Endothelial cell of umbilical vein (primary cell): Measurements from ENCODE around the gene CAPN5. TPM values are rescaled to one million over a fixed set of nuclear protein-coding genes. Genes with fewer than 3 reads are reported as not detected.

Experiments used
- BruUV-seq: library from RNA; stranded (reverse); fragments of 400-500 nt; replicated peaks from 2 replicates; lab custom pipeline; 2021; lab: Mats Ljungman, UMichigan
- CTCF ChIA-PET: fragments of 300-600, 350-600 bp; sonication (Branson Sonifier 250); formaldehyde crosslinking; loops from one replicate; lab custom pipeline; 2021; ENCODE audit warnings: antibody characterized with exemption, inconsistent platforms; lab: Charles Lee
- POLR2A ChIA-PET: fragments of 300-600, 350-600 bp; sonication (Branson Sonifier 250); formaldehyde crosslinking; loops from one replicate; lab custom pipeline; 2021; ENCODE audit warnings: antibody characterized with exemption, inconsistent platforms; lab: Charles Lee
- DNase-seq: peaks from one replicate; pipeline ENCODE4 v3.0.0-alpha.2; 2011; ENCODE audit warnings: low read depth, low spot score
- FAIRE-seq: peaks from 2 replicates; lab custom pipeline; 2011; peaks lifted over from hg19 to GRCh38; lab: Jason Lieb, UNC
- H2AFZ ChIP-seq: 2 replicates; pipeline ENCODE4 v1.6.0; 2012; ENCODE audit warnings: low read depth, low read length, control low read depth, inconsistent platforms
- H3K27ac ChIP-seq: 2 replicates; pipeline ENCODE4 v1.5.1; 2011; ENCODE audit warnings: low read depth, mild to moderate bottlenecking, control low read depth, low read length, moderate library complexity; ENCODE audit not compliant: insufficient read depth
- H3K27me3 ChIP-seq, 2 experiments: 2 replicates each; pipeline versions ENCODE4 v1.6.0 to v1.6.1; 2011; ENCODE audit warnings: low read length in 2 of 2, mixed read lengths in 1 of 2; ENCODE audit not compliant: control insufficient read depth in 2 of 2, insufficient read depth in 2 of 2
- H3K36me3 ChIP-seq, 2 experiments: 2 replicates in 1 of 2; 3 replicates in 1 of 2; pipeline ENCODE4 v1.5.1; 2011; ENCODE audit warnings: low read length in 2 of 2, mild to moderate bottlenecking in 1 of 2, moderate library complexity in 1 of 2; ENCODE audit not compliant: control insufficient read depth in 2 of 2, insufficient read depth in 2 of 2; ENCODE audit errors: extremely low read depth in 1 of 2
- H3K4me1 ChIP-seq: 3 replicates; pipeline ENCODE4 v1.5.1; 2011; ENCODE audit warnings: mild to moderate bottlenecking, low read length; ENCODE audit not compliant: control insufficient read depth, insufficient read depth; ENCODE audit errors: extremely low read depth
- H3K4me2 ChIP-seq: 2 replicates; pipeline ENCODE4 v1.6.1; 2011; ENCODE audit warnings: low read length, control low read depth, mixed read lengths; ENCODE audit not compliant: insufficient read depth
- H3K4me3 ChIP-seq, 3 experiments: fragments of 200-600 bp in 1 of 3; sonication (generic), shearing (Covaris generic) in 1 of 3; replicated peaks in 1 of 3; 2 replicates each; pipeline ENCODE4 v1.5.1; 2011 to 2016; ENCODE audit warnings: control low read depth in 3 of 3, low read length in 3 of 3, mild to moderate bottlenecking in 2 of 3, inconsistent platforms in 1 of 3, low read depth in 1 of 3, moderate library complexity in 1 of 3; ENCODE audit not compliant: insufficient read depth in 1 of 3
- H3K79me2 ChIP-seq: 2 replicates; pipeline ENCODE4 v1.6.0; 2012; ENCODE audit warnings: low read length, inconsistent platforms; ENCODE audit not compliant: control insufficient read depth, insufficient read depth
- H3K9ac ChIP-seq: replicated peaks from 2 replicates; pipeline ENCODE3; 2011; ENCODE audit warnings: low read length, control low read depth; ENCODE audit not compliant: insufficient read depth; ENCODE audit errors: extremely low read depth
- H3K9me1 ChIP-seq: replicated peaks from 3 replicates; pipeline ENCODE4 v1.6.0; 2011; ENCODE audit warnings: mild to moderate bottlenecking, low read length; ENCODE audit not compliant: control insufficient read depth, insufficient read depth; ENCODE audit errors: extremely low read depth
- H3K9me3 ChIP-seq: replicated peaks from 2 replicates; pipeline ENCODE4 v1.5.1; 2012; ENCODE audit warnings: low read length, inconsistent platforms; ENCODE audit not compliant: control insufficient read depth, insufficient read depth
- H4K20me1 ChIP-seq: replicated peaks from 2 replicates; pipeline ENCODE3; 2011; ENCODE audit warnings: mild to moderate bottlenecking, low read length; ENCODE audit not compliant: control insufficient read depth, insufficient read depth; ENCODE audit errors: extremely low read depth
- EZH2 ChIP-seq: IDR thresholded peaks from 2 replicates; pipeline ENCODE4 v1.6.1; 2012; ENCODE audit warnings: borderline replicate concordance, low read depth, mild to moderate bottlenecking, moderate library complexity, low read length, inconsistent platforms; ENCODE audit not compliant: severe bottlenecking
- FOS ChIP-seq: IDR thresholded peaks from 2 replicates; pipeline ENCODE4 v1.6.1; 2011; ENCODE audit warnings: mild to moderate bottlenecking, low read length, moderate library complexity, borderline replicate concordance; ENCODE audit not compliant: insufficient read depth
- GATA2 ChIP-seq: IDR thresholded peaks from 2 replicates; pipeline ENCODE4 v1.7.0; 2011; ENCODE audit warnings: low read depth, mild to moderate bottlenecking, moderate library complexity, mixed read lengths, low read length; ENCODE audit not compliant: insufficient read length, insufficient read depth
- JUN ChIP-seq: IDR thresholded peaks from 2 replicates; pipeline ENCODE4 v1.6.1; 2011; ENCODE audit warnings: borderline replicate concordance, low read depth; ENCODE audit not compliant: insufficient read length, insufficient read depth
- MYC ChIP-seq: IDR thresholded peaks from one replicate; pipeline ENCODE4 v1.6.1; 2011; ENCODE audit warnings: mild to moderate bottlenecking, low read depth, low read length
- POLR2A ChIP-seq: IDR thresholded peaks from 2 replicates; pipeline ENCODE4 v1.6.1; 2012; ENCODE audit warnings: low read depth, mild to moderate bottlenecking, control low read depth, low read length
- POLR2AphosphoS5 ChIP-seq: IDR thresholded peaks from 2 replicates; pipeline ENCODE4 v1.6.1; 2012; ENCODE audit warnings: low read depth, mild to moderate bottlenecking, control low read depth, low read length, moderate library complexity; ENCODE audit not compliant: insufficient read depth
- dilution Hi-C: fragments of 300-500 bp; cut with MboI; formaldehyde crosslinking; loops from one replicate; pipeline ENCODE4 v1.15.0; 2019; ENCODE audit warnings: low sequenced_read_pairs; ENCODE audit not compliant: extremely low pct_ligation_motif_present
- intact Hi-C: fragments of 100-400 bp; cut with micrococcal nuclease; formaldehyde crosslinking; loops from one replicate; pipeline ENCODE4 v1.10.0; 2022
- polyA plus RNA-seq, 4 experiments: library from polyadenylated mRNA; depleted of rRNA in 3 of 4; stranded (reverse) in 3 of 4; unstranded in 1 of 4; fragments of >200 nt; gene quantifications; 2 replicates each; pipeline versions ENCODE4 v1.2.1 to v1.2.3, GENCODE V29; 2011 to 2012; ENCODE audit warnings: missing spikeins in 1 of 4
- total RNA-seq: library from RNA; stranded (reverse); gene quantifications from 2 replicates; pipeline ENCODE4 v1.2.3, GENCODE V29; 2021
- TF ChIP-seq, protein P1 (sequence below), 2 donors: IDR thresholded peaks; 1 replicate in 1 of 2; 2 replicates in 1 of 2; pipeline ENCODE4 v1.5.1; 2011; ENCODE audit warnings: low read length in 2 of 2, mild to moderate bottlenecking in 2 of 2, moderate library complexity in 2 of 2, control low read depth in 1 of 2, inconsistent platforms in 1 of 2, low read depth in 1 of 2; ENCODE audit not compliant: insufficient read depth in 1 of 2; ENCODE audit errors: extremely low read depth in 1 of 2
- TF ChIP-seq, protein P2 (sequence below): IDR thresholded peaks from 2 replicates; pipeline ENCODE4 v1.6.1; 2011; ENCODE audit not compliant: insufficient read depth, insufficient read length

Gene CAPN5
- total and polyA plus RNA-seq, 2 donors (not counting 3 experiments of a cell fraction or from before 2014, with no cell fraction given), result 15.0 to 17.0 TPM

DNA sequence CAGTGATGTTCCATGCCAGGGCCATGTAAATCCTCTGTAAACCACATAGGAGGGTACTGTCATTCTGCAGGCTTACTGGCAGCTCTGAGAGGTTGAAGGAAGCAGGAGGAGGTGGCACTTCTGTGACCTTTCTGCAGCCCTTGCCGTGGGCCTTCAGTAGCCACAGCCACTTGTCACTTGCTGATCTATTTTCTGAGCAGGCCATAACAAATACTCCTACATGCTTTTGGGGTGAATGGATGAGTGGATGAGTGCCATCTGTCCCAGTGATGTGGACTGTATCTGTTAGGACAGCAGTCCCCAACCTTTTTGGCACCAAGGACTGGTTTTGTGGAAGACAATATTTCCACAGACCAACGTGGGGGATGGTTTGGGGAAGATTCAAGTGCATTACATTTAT, 22.4 kb upstream of the CAPN5 start:
- Histone ChIP-seq H3K27ac (no peak overlapping the region), H3K4me3 (no peak overlapping the region), H4K20me1 (no peaks in the 10 kb centered on the region), H3K9ac (no peak overlapping the region), H3K4me2 (no peak overlapping the region), H3K9me3 (no peaks in the 10 kb centered on the region), H3K36me3 (no peaks in the 10 kb centered on the region), H3K79me2 (no peaks in the 10 kb centered on the region), H3K9me1 (no peaks in the 10 kb centered on the region), H3K4me1 (peaks cover 6% of the 10 kb centered on the region), H3K27me3 (peaks cover 2 to 9% of the 10 kb centered on the region in 2 experiments), H2AFZ (no peak overlapping the region)
- dilution Hi-C loops, result no loop called here
- intact Hi-C loops, result no loop called here
- DNase-seq (no peak), FAIRE-seq (no peak)
- POLR2A ChIA-PET, result no interaction called here
- BruUV-seq, result no TSS peak
- CTCF ChIA-PET, result interaction anchor here (1.5 to 2.4 kb wide), 4 partner anchors 47 to 144 kb away, joined by 6 to 27 read pairs (median 8); no protein-coding TSS in a partner anchor
- TF ChIP-seq MYC, result no peak
- TF ChIP-seq, protein P1, sequence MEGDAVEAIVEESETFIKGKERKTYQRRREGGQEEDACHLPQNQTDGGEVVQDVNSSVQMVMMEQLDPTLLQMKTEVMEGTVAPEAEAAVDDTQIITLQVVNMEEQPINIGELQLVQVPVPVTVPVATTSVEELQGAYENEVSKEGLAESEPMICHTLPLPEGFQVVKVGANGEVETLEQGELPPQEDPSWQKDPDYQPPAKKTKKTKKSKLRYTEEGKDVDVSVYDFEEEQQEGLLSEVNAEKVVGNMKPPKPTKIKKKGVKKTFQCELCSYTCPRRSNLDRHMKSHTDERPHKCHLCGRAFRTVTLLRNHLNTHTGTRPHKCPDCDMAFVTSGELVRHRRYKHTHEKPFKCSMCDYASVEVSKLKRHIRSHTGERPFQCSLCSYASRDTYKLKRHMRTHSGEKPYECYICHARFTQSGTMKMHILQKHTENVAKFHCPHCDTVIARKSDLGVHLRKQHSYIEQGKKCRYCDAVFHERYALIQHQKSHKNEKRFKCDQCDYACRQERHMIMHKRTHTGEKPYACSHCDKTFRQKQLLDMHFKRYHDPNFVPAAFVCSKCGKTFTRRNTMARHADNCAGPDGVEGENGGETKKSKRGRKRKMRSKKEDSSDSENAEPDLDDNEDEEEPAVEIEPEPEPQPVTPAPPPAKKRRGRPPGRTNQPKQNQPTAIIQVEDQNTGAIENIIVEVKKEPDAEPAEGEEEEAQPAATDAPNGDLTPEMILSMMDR (IDR thresholded peaks at IDR 0.05; ENCODE audit: extremely low read depth in 1 of 2, insufficient read depth in 1 of 2, low read depth in 1 of 2, low read length in 2 of 2), result no peak
- TF ChIP-seq POLR2A, result no peak
- TF ChIP-seq JUN, result no peak
- TF ChIP-seq FOS, result no peak
- no peak for TF ChIP-seq POLR2AphosphoS5
- TF ChIP-seq, protein P2, sequence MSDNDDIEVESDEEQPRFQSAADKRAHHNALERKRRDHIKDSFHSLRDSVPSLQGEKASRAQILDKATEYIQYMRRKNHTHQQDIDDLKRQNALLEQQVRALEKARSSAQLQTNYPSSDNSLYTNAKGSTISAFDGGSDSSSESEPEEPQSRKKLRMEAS, result no peak
- TF ChIP-seq GATA2, result no peak
- TF ChIP-seq EZH2, result no peak
